OCI-LY7 (cell line): Measurements from ENCODE around the gene BMAL1.

Source experiments
- EZH2phosphoT487 ChIP-seq: fragments of 200-600 bp; sonication (generic); IDR thresholded peaks from 2 replicates; pipeline ENCODE4 v1.6.1; 2018; ENCODE audit warnings: low read depth, borderline replicate concordance, mild to moderate bottlenecking, mixed run types, antibody characterized with exemption, low read length, moderate library complexity, mixed read lengths
- TF ChIP-seq, protein P1 (sequence below): fragments of 200-600 bp; sonication (generic); conservative IDR thresholded peaks from 2 replicates; pipeline ENCODE4 v1.5.1; 2014; ENCODE audit warnings: mild to moderate bottlenecking, antibody characterized with exemption, low read length, moderate library complexity, mixed read lengths

DNA sequence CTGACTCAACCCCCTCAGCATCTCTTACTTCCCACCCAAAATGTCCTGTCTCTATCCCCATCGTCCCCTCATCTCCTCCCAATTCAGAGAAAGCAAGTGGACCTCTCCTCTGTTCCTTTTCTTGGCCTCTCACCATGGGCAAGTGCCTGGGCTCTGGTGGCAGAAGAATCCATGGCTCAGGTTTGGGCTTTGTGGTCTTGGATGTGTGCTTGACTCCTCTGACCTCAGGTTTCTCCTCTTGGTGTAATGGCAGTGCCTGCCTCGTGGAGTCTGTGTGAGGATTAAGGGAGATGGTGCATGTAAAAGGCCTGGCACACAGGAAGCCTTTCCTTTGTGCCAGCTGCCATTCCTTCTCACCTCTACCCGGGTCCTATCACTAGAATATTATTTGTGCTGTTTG lies 3.2 kb downstream of the BMAL1 start:
- TF ChIP-seq, protein P1, sequence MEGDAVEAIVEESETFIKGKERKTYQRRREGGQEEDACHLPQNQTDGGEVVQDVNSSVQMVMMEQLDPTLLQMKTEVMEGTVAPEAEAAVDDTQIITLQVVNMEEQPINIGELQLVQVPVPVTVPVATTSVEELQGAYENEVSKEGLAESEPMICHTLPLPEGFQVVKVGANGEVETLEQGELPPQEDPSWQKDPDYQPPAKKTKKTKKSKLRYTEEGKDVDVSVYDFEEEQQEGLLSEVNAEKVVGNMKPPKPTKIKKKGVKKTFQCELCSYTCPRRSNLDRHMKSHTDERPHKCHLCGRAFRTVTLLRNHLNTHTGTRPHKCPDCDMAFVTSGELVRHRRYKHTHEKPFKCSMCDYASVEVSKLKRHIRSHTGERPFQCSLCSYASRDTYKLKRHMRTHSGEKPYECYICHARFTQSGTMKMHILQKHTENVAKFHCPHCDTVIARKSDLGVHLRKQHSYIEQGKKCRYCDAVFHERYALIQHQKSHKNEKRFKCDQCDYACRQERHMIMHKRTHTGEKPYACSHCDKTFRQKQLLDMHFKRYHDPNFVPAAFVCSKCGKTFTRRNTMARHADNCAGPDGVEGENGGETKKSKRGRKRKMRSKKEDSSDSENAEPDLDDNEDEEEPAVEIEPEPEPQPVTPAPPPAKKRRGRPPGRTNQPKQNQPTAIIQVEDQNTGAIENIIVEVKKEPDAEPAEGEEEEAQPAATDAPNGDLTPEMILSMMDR, result no peak
- no peak for TF ChIP-seq EZH2phosphoT487
